ENCODE measurements around the gene C6orf132. TPM values are rescaled to one million over a fixed set of nuclear protein-coding genes. Genes with fewer than 3 reads are reported as not detected.

Gene C6orf132
- total RNA-seq, 1 experiment from 2014 or later: 49.8 TPM

- Histone ChIP-seq H3K27ac (no peak overlapping the region), H3K4me2 (no peak overlapping the region), H3K27me3 (ENCODE audit: insufficient read depth, low read depth) (no peaks in the 10 kb centered on the region), H3K4me1 (replicated peaks; ENCODE audit: insufficient read depth) (0 out of 2 replicates have a peak, but pooled peaks cover 4% of the 10 kb centered on the region), H3K4me3 (no peak overlapping the region), H3F3A (ENCODE audit: insufficient read depth, low read depth) (peaks cover 8% of the 10 kb centered on the region; the same call in 1 of the 2 replicates), H3K9me2 (ENCODE audit: insufficient read depth) (no peaks in the 10 kb centered on the region), H3K9me3 (ENCODE audit: insufficient read depth, low read depth) (no peaks in the 10 kb centered on the region), H3K36me3 (ENCODE audit: low read depth) (peaks cover 5% of the 10 kb centered on the region), H2AFZ (no peak overlapping the region), H3K79me2 (ENCODE audit: low read depth) (no peaks in the 10 kb centered on the region), H4K20me1 (ENCODE audit: insufficient read depth) (no peaks in the 10 kb centered on the region)
- TF ChIP-seq CTCF (conservative IDR thresholded peaks at IDR 0.05) (no peak), EZH2 (IDR thresholded peaks at IDR 0.05; ENCODE audit: low read depth) (no peak)
- ChIA-PET CTCF (interaction anchor here (0.7 to 1.3 kb wide), 2 partner anchors 141 to 157 kb away, joined by 3 read pairs; no protein-coding TSS in a partner anchor), POLR2A (ENCODE audit: unreplicated experiment) (interaction anchor here (0.5 to 0.6 kb wide), 2 partner anchors 28 to 45 kb away, joined by 3 read pairs; no protein-coding TSS in a partner anchor)
- no peak for DNase-seq
- intact Hi-C loops (cut with micrococcal nuclease; ENCODE audit: unreplicated experiment): loop anchor here (10.0 kb wide), 1 partner anchor 802 kb away; the partner anchor contains the start of gene RPL7L1
- BruUV-seq (replicated peaks): no TSS peak
Measured at GRCh38 chr6:42073287-42073686, 69.1 kb downstream of the C6orf132 start.

GRCh38 chr6:42071881-42072583, 70.4 kb downstream of the C6orf132 start:
- POLR2A ChIA-PET (ENCODE audit: unreplicated experiment): no interaction called here
- no peak for DNase-seq
- Histone ChIP-seq H3K9me2 (ENCODE audit: insufficient read depth) (no peaks in the 10 kb centered on the region), H2AFZ (no peak overlapping the region), H3K4me2 (no peak overlapping the region), H3K36me3 (ENCODE audit: low read depth) (peaks cover 11% of the 10 kb centered on the region), H3K27me3 (ENCODE audit: insufficient read depth, low read depth) (no peaks in the 10 kb centered on the region), H3K79me2 (ENCODE audit: low read depth) (no peaks in the 10 kb centered on the region), H4K20me1 (ENCODE audit: insufficient read depth) (no peaks in the 10 kb centered on the region), H3F3A (ENCODE audit: insufficient read depth, low read depth) (peaks cover 8% of the 10 kb centered on the region; the same call in 1 of the 2 replicates), H3K4me1 (replicated peaks; ENCODE audit: insufficient read depth) (0 out of 2 replicates have a peak, but pooled peaks cover 4% of the 10 kb centered on the region), H3K9me3 (ENCODE audit: insufficient read depth, low read depth) (no peaks in the 10 kb centered on the region), H3K4me3 (no peak overlapping the region), H3K27ac (no peak overlapping the region)
- TF ChIP-seq EZH2 (IDR thresholded peaks at IDR 0.05; ENCODE audit: low read depth): no peak
- no peak for TF ChIP-seq CTCF (conservative IDR thresholded peaks at IDR 0.05)
- CTCF ChIA-PET: interaction anchor here (0.6 kb wide), 1 partner anchor 66 kb away, joined by 4 read pairs; no protein-coding TSS in a partner anchor
- BruUV-seq (replicated peaks): no TSS peak
- intact Hi-C loops (cut with micrococcal nuclease; ENCODE audit: unreplicated experiment): loop anchor here (10.0 kb wide), 1 partner anchor 803 kb away; the partner anchor contains the start of gene RPL7L1

GRCh38 chr6:42068872-42069522, 73.4 kb downstream of the C6orf132 start:
- Histone ChIP-seq H3K79me2 (ENCODE audit: low read depth) (no peaks in the 10 kb centered on the region), H3K27me3 (ENCODE audit: insufficient read depth, low read depth) (no peaks in the 10 kb centered on the region), H3K4me2 (no peak overlapping the region), H2AFZ (no peak overlapping the region), H3K4me1 (replicated peaks; ENCODE audit: insufficient read depth) (no peaks in the 10 kb centered on the region), H3K27ac (no peak overlapping the region), H3K9me3 (ENCODE audit: insufficient read depth, low read depth) (no peaks in the 10 kb centered on the region), H3K4me3 (no peak overlapping the region), H3K36me3 (ENCODE audit: low read depth) (peaks cover 11% of the 10 kb centered on the region), H3K9me2 (ENCODE audit: insufficient read depth) (no peaks in the 10 kb centered on the region), H3F3A (ENCODE audit: insufficient read depth, low read depth) (no peaks in the 10 kb centered on the region), H4K20me1 (ENCODE audit: insufficient read depth) (no peaks in the 10 kb centered on the region)
- TF ChIP-seq CTCF (conservative IDR thresholded peaks at IDR 0.05) (no peak; the same call in 1 of the 2 replicates), EZH2 (IDR thresholded peaks at IDR 0.05; ENCODE audit: low read depth) (no peak)
- POLR2A ChIA-PET (ENCODE audit: unreplicated experiment): no interaction called here
- intact Hi-C loops (cut with micrococcal nuclease; ENCODE audit: unreplicated experiment): no loop called here
- CTCF ChIA-PET: no interaction called here
- DNase-seq: no peak
- BruUV-seq (replicated peaks): no TSS peak

All from PC-9 (cell line).